Hepatic stellate cell (primary cell): Measurements from ENCODE around the gene PRG2.
"Not testable (repeated sequence)": the region's sequence is repeated elsewhere in the genome, so short reads cannot be mapped to it uniquely, and the experiment has no call there.

Experiments
- DNase-seq: peaks from one replicate; pipeline ENCODE4 v3.0.0; 2011; ENCODE audit warnings: low spot score

PRG2 gene

DNA sequence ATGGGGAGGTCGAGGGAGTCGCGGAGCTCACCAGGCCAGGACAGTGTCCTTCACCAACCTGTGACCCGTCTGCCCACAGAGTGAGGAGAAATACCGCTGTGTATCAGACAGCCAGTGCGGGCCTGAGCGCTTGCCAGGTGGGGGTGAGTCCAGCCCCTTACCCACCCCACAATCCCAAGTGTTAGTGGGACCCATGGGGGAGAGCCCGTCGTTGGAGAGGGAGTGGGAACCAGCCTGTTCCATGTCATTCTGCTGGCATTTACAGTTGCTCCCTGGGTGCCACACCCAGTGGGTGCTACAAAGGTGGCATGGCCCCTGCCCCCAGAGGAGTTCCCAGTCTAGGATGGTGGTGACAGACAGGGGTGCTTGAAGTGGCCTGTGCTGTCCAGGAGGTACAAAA, 43.1 kb downstream of the PRG2 start:
- no peak for DNase-seq

DNA sequence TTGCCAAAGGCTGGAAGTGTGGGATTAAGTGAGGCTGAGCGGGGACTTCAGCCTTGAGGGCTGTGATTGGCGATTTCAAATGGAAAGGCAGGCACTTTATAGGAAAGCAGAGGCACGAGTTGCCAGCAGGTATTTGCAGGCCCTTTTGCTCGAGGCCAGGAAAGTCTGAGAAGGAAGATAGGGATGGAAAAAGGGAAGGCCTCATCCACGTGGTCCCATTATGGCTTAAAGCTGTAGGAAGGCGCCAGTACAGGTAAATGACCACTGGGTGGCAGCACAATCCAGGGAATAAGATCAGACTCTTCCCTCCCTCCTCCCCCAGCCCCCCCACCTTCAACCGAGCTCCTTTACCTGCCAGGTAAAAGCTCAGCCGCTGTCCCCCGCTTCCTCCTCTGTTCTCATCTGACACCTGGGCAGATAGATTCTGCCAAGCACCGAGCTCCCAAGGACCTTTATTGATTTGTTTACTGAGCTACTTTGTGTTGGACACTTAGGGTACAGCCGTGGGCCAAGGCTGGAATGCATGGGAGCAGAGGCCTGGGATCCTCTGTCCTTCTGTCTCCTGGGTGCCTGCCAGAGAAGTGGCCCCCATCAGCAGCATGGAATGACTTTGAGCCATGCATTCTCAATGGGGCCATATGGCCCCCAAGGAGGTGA, 44.8 kb downstream of the PRG2 start:
- peak; percentile 81 for DNase-seq

DNA sequence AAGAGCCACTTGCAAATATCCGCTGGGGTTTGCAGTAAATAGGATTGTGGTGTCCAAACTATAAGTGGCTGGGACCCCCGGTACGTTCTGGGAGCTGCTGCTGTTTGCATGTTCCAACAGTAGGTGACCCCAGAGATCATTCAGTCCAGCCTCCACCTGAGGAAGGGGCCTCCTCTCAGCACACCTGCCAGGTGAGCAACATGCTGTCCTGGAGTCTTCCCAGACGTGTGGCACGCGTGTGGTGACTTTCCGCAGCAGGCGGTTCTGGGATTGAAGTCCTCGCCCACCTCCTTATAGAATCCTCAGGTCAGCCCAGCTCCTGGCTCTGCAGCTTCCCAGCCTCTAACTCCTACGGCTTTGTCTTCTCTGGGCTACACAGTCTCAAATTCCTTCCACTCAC, 45.6 kb downstream of the PRG2 start:
- no peak for DNase-seq

DNA sequence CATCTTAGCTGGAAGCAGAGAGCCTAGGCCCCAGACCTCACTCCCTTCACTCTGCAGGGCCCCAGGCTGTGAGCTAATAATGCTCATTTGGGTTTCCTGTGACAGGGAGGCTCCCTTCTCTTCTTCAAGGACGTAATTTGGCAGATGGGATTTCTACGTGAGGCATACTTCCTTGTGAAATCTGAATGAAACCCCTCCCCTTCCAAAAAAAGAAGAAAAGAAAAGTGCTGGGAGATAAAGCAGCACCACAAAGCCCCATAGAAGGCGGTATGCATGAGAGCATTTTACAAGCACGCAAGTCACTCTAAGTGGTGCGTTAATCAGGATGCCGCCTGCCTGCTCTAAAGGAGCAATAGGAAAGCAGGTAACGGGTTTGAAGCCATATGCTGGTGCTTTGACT, 46.6 kb downstream of the PRG2 start:
- DNase-seq, result no peak

DNA sequence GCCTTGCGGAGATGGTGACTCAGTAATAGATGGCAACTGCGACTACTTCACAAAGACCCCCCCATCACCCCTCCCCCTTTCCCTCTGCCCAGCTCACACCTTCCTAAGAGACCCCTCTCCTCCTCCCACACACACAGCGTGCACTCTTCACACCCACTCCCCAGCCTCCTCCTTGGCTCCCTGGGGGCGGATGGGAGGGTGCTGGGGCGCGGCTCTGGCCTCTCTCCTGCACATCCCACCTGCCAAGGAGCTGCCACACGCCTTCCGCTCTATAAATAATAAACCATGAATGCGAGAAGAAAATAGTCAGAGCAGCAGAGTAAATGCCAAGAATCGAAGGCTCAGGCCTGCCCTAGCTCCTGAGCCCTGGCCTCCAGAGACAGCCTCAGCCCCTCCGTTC, 47.7 kb downstream of the PRG2 start:
- no peak for DNase-seq

DNA sequence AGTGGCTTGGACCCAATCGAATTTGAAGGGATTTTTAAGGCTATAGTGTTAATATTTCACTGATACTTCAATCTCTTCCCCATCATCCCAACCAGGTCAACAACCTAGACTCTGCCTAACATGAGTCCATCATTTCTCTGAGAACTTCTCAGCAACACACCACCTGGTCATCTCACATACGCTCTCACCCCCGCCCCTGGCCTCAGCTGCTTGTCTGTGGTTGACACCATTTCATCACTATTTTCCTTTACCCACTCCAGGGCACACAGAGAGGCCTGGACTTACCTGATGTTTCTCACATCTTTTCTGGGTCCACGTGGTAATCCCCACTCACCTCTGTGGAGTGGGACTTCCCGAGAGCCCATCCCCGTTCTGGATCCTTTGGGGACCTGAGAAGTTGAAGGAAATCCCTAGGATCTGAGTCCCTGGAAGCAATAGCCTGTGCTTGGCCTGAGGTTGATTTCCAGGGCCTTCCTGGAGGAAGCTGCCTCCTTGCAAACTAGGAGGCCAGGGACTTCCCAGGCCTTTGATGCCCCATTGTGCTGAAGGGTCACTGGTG, 49.1 kb downstream of the PRG2 start:
- DNase-seq, result no peak

DNA sequence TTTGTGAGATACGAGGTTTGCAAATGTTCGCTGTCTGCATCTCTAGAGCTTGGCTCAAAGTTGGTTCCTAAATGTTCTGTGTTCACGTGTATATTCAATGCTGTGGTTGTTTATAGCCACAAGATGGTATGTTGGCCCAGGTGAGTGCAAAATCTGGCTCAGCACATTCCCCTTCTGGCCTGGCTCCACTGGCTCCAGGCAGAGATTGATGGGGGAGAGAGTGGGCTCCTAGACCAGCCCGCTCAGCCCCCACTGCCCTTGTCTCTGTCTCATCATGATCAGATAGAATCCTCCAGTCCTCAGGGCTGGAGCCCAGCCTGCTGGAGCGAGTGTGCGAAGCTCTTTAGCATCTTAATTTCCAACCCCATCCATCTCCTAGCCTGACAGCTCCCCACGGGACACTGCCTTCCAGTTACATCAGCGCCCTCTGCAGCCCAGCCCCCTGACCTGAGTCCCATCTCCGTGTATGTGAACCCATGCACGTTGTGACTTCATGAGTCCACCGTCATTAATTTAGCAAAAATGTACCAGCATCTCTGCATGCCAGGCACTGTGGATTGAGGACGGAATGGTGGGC, 50.3 kb downstream of the PRG2 start:
- DNase-seq, result no peak

DNA sequence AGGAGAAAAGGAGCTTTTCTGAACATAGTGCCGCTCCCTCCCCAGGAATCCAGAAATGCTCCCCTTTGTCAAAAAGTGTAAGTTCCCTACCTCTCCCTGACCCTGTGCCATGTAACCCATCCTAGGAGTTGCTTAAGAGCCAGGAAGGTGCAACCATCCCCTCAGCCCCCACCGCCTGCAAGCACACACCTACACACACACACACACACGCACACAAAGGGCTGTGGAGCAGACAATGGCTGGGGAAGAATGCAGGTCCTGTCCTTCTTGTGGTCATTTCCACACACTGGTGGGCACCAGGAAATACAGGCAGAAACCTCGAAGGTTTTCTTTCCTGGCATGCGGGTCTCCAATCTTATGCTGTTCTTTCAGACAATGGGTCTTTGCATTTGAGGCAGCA, 51.1 kb downstream of the PRG2 start:
- no peak for DNase-seq

DNA sequence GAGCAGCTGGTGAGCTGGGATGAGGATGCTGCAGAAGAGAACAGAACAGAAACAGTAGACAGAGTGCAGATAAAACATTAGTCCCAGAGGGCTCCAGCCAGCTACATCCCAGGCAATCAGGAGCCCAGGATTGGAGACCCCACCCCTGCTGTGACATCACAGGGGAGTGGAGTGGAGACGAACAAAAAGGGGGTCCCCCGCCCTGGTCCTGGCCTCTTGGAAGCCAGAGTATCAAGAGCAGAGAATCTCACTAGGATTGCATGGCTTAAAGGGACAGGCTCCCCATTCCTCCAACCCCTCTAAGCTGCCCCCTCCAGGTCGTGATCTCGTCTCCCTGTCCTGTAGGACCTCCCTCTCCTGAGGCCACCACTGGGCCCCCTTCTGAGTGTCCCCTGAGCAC, 52.3 kb downstream of the PRG2 start, which contains the start of gene P2RX3:
P2RX3 (plus strand) TSS at position 211 of the 400 bp plus-strand sequence. CDS start 199 bp downstream, outside the sequence.
- no peak for DNase-seq

DNA sequence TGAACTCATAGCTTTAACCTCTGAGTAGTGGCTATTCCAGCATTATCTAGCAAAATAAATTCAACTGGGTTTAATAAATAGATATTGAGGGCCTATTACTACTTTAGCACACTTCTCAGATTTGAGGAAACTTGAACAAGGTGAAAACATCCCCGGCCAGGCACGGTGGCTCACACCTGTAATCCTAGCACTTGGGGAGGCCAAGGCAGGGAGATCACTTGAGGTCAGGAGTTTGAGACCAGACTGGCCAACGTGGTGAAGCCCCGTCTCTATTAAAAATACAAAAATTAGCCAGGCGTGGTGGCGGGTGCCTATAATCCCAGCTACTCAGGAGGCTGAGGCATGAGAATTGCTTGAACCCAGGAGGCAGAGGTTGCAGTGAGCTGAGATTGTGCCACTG, 53.6 kb downstream of the PRG2 start:
- not testable (repeated sequence) for DNase-seq
